ENCODE measurements around the gene RAD9B. TPM values are rescaled to one million over a fixed set of nuclear protein-coding genes. Genes with fewer than 3 reads are reported as not detected.
"Not testable (repeated sequence)": the region's sequence is repeated elsewhere in the genome, so short reads cannot be mapped to it uniquely, and the experiment has no call there.

Gene RAD9B
- total RNA-seq: 0.51 to 0.73 TPM (median 0.54 TPM) in 3 replicates

- H3K9me3 Mint-ChIP-seq: peaks cover 6% of the 10 kb centered on the region
- DNase-seq (ENCODE audit: low spot score in 2 of 2, unreplicated experiment in 2 of 2): peak; percentile 90 to 95
- peaks cover 2% of the 10 kb centered on the region for H3K36me3 Mint-ChIP-seq
- H3K27me3 Mint-ChIP-seq (ENCODE audit: low read depth): no peaks in the 10 kb centered on the region
- H3K27ac Mint-ChIP-seq: peak within 1 kb of the TSS; percentile 97
- H3K4me1 Mint-ChIP-seq: peaks cover 31% of the 10 kb centered on the region
- TF ChIP-seq CTCF (IDR thresholded peaks at IDR 0.05; ENCODE audit: unreplicated experiment): no peak
- H3K4me3 Mint-ChIP-seq: peak within 1 kb of the TSS; percentile 98
Measured at GRCh38 chr12:110501752-110502738, at the start of gene RAD9B, which contains the start of gene VPS29. Gene RAD9B (plus strand): TSS chr12:110502331. CDS start chr12:110502338, 7 bp downstream. Gene VPS29 (minus strand): TSS chr12:110502111. CDS start chr12:110502051, 60 bp downstream.

GRCh38 chr12:110453569-110454296 is 48.4 kb upstream of the RAD9B start:
- Mint-ChIP-seq H3K27ac (no peak overlapping the region), H3K27me3 (ENCODE audit: low read depth) (no peaks in the 10 kb centered on the region), H3K9me3 (no peaks in the 10 kb centered on the region), H3K4me1 (peaks cover 14% of the 10 kb centered on the region), H3K4me3 (no peak overlapping the region), H3K36me3 (peaks cover 13% of the 10 kb centered on the region)
- DNase-seq (ENCODE audit: low spot score in 2 of 2, unreplicated experiment in 2 of 2): no peak
- TF ChIP-seq CTCF (IDR thresholded peaks at IDR 0.05; ENCODE audit: unreplicated experiment): no peak

GRCh38 chr12:110458756-110459155 is 43.4 kb upstream of the RAD9B start:
- no peak for DNase-seq (ENCODE audit: low spot score in 2 of 2, unreplicated experiment in 2 of 2)
- Mint-ChIP-seq H3K4me1 (no peaks in the 10 kb centered on the region), H3K36me3 (peaks cover 22% of the 10 kb centered on the region), H3K4me3 (no peak overlapping the region), H3K9me3 (no peaks in the 10 kb centered on the region), H3K27me3 (ENCODE audit: low read depth) (no peaks in the 10 kb centered on the region), H3K27ac (no peak overlapping the region)
- TF ChIP-seq CTCF (IDR thresholded peaks at IDR 0.05; ENCODE audit: unreplicated experiment): no peak

GRCh38 chr12:110461189-110461588 is 40.9 kb upstream of the RAD9B start:
- H3K4me3 Mint-ChIP-seq; H3K27ac Mint-ChIP-seq; DNase-seq (ENCODE audit: low spot score in 2 of 2, unreplicated experiment in 2 of 2); H3K27me3 Mint-ChIP-seq (ENCODE audit: low read depth); H3K9me3 Mint-ChIP-seq; H3K4me1 Mint-ChIP-seq: not testable (repeated sequence)
- peaks cover 20% of the 10 kb centered on the region for H3K36me3 Mint-ChIP-seq

GRCh38 chr12:110465024-110465423 is 37.1 kb upstream of the RAD9B start:
- no peak for TF ChIP-seq CTCF (IDR thresholded peaks at IDR 0.05; ENCODE audit: unreplicated experiment)
- no peak for DNase-seq (ENCODE audit: low spot score in 2 of 2, unreplicated experiment in 2 of 2)
- Mint-ChIP-seq H3K4me3 (no peak overlapping the region), H3K27ac (no peak overlapping the region), H3K27me3 (ENCODE audit: low read depth) (no peaks in the 10 kb centered on the region), H3K4me1 (peaks cover 15% of the 10 kb centered on the region), H3K36me3 (peaks cover 13% of the 10 kb centered on the region), H3K9me3 (no peaks in the 10 kb centered on the region)

GRCh38 chr12:110465765-110466164 is 36.4 kb upstream of the RAD9B start:
- H3K27me3 Mint-ChIP-seq (ENCODE audit: low read depth); H3K9me3 Mint-ChIP-seq; H3K36me3 Mint-ChIP-seq; DNase-seq (ENCODE audit: low spot score in 2 of 2, unreplicated experiment in 2 of 2); H3K4me3 Mint-ChIP-seq; H3K27ac Mint-ChIP-seq: not testable (repeated sequence)
- H3K4me1 Mint-ChIP-seq: peaks cover 15% of the 10 kb centered on the region
